ENCODE measurements around the gene S100A11.

The S100A11 gene

DNA sequence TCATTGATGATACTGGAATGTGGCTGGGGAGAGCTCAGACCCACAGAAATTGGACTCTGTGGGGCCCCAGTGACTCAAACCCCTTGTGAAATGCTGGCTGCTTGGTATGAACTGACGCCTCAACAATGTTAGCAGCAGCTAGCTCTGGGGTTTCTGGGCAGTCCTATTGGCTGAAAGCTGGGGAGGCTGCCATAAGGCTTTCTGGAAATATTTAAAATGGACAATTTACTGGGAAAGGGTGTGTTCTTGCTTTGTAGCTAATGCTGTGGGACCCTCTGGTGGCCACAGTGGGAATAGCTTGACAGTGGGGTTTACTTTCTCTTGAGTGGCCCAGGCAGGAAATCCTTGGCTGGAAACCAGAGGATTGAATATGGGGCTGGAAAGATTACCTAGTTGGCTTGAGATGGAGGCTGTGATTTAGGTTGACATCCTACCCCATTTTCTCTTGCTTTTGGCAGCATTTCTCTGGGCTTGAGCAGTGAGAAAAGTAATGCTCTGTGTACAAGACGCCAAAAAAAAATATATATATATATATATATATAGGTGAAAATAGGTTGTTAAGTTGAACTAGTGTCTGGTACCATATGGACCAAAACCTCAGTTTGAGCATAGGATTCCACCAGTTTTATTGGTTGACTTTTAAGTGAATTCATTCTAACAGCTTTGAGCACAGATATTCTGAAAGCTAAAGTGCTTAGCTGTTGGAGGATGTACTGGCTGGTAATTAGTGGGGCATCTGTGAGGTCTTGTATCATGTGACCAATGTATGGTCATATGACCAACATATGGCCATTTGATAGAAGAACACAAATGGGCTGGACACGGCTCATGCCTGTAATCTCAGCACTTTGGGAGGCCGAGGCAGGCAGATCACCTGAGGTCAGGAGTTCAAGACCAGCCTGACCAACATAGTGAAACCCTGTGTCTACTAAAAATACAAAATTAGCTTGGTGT is 34.9 kb downstream of the S100A11 start:
- peak; percentile 70 to 81 for DNase-seq

DNA sequence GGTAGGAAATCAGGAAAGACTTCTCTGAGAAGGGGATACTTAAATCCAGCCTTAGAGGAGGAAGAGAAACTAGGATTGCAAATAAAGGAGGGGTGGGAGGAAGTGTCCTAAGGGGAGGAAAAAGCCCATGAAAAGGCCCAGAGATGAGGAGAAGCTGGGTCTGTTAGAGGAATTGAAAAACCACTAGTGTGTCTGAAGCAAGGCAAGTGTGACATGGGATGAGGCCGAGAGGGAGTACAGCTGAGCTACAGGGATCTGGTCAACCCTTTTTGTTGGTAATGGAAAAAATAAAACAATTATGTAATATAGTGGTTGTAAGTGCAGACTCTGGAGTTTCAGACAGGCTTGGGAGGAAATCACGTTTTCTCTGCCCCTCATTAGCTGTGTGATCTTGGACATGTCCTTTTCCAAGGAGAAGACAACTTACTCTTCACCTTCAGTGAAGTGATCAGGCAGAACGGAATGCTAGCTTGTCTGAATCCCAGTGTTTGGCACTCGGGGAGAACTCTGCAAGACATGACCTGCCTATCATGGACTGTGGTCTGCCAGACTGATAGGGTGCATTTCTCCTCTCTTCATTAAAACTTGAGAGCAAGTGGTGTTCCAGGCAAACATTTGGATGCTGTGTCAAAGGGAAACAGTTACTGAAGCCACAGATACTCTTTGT is 35.7 kb downstream of the S100A11 start:
- DNase-seq: no peak

DNA sequence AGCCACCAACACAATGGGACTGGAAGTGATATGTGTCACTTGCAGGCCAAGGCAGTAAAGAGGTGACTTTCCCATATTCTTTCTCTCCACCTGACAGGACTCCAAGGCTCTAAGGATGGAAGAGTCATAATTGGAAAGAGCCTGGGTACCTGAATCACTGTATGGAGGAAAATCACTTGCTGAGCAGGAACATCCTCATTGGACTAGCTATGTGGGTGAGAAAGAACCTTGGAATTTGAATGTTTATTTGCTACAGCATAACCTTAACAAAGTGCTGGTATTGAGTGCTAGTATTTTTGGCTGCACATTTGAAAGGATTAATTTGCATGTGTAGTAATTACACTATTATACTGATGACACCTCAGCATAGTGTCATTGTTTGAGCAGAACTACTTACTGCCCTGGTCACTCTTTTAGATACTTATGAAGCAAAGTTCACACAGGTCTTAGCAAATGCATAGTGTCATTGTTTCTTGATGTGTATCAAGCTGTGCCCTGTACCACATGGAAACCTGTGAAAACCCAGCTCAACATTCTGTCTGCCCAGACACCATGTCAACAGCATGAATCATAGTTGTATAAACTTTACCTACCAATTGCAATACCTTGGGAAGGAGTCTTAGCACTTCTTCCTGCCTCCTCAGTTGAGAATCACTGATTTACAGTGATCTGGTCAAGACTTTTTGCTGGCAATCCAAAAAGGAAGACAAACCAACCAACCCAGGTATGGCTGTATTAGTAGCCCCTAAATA is 38.0 kb downstream of the S100A11 start:
- no peak for DNase-seq

DNA sequence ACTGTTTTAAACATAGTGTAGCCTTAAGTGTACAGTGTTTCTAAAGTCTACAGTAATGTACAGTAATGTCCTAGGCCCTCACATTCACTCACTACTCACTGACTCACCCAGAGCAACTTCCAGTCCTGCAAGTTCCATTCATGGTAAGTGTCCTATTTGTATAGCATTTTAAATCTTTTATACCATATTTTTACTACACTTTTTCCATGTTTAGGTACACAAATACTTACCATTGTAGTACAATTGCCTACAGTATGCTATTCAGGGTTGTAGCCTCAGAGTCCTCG is 39.6 kb downstream of the S100A11 start:
- DNase-seq: no peak

- no peak for DNase-seq
Observed at GRCh38 chr1:151995774-151996173, 41.0 kb downstream of the S100A11 start.

- no peak for DNase-seq
Observed at GRCh38 chr1:151994956-151995355, 41.8 kb downstream of the S100A11 start.

DNA sequence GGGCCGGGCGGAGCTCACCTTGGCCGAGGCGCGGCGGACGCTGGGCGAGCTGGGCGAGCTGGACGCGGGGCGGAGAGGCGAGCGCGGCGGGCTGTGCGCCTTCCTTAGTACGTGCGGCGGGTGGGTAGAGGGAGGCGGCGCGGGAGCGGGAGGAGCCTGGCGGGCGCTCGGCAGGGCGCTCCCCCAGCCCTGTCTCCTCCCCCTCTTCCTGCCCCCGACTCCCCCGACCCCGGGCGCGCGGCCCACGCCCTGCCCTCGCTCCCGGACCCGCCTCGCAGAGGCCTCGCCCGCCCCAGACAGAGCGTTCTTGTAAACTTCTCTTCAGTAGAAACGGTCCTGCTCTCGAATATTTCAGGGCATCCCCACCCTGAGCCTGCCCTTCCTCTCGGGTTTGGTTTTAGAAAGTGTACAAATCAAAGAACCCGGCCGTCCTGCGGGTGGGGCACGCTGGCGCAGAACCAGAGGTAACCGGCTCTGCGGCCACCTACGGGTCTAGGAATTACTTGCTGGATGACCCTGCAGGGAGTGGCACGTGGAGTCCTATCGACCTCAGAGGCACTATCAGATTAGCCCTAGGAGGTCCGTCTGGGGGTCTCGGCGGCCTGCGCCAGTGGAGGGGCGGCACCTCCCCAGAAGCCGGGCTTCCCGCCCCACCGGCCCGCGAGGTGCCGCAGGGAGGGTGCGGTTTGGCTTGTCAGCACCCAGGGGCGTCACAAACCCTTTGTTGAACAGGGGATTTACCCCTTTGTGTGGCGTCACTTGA is 42.9 kb downstream of the S100A11 start, which contains the start of gene S100A10:
Gene S100A10, minus strand, starts transcription at position 126 of the 763 bp plus-strand sequence. CDS start 7,629 bp downstream, outside the sequence.
- peak; percentile 77 to 86 for DNase-seq

- DNase-seq: peak; percentile 25 to 52
Observed at GRCh38 chr1:151993084-151993733, 43.6 kb downstream of the S100A11 start.

GRCh38 chr1:151992303-151993083 is 44.3 kb downstream of the S100A11 start:
- peak; percentile 51 to 80 for DNase-seq

- DNase-seq: no peak
Observed at GRCh38 chr1:151991663-151992302, 45.0 kb downstream of the S100A11 start.

DNA sequence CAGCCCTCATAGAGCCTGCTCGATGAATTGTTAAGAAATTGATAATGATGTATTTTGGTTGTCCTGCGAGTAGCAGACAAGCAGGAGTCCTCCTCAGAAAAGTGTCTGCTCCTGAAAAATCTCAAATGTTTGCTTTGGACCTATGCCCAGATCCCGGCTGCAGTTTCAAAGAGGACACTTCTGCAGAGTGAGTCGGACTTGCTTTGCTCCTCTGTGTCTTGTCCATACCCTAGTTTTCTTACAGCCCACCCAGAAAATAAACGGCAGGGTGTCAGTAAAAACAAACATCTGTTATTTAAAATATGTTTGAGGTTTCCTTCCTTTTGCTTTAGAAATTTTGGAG is 46.0 kb downstream of the S100A11 start:
- no peak for DNase-seq

- no peak for DNase-seq
Observed at GRCh38 chr1:151990058-151990855, 46.5 kb downstream of the S100A11 start.

DNA sequence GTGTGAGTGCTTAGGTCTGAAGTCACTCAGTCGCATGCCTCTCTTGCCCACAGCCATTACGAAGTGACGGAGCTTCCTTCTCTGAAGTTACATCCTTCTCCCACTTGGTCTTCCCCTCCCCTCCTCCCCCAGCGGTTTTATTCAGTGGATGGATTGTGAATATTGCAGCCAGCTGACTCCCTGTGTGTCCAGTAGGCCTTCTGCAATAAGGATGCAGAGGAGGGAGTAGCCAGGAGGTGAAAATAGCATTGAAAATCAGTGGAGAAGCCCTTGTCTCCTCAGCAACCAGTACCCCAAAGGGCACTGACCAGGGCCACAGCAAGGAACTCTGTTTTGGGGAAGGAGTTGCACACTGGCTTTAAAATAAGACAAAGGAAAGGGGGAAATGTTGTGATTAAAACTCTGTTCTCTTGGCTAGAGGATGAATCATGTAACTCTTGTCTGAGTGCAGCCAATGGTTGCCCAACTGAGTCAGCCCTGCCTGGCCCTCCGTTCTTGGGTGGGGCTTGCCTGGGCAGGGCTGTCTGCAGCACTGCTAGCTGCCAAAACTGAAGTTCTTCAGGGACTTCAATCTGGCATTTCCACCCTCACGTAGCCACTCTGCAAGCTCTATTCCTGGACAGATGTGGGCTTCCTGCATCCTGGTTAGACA is 47.5 kb downstream of the S100A11 start:
- DNase-seq: peak; percentile 18 to 62

GRCh38 chr1:151988405-151988923 is 48.3 kb downstream of the S100A11 start:
- no peak for DNase-seq

DNA sequence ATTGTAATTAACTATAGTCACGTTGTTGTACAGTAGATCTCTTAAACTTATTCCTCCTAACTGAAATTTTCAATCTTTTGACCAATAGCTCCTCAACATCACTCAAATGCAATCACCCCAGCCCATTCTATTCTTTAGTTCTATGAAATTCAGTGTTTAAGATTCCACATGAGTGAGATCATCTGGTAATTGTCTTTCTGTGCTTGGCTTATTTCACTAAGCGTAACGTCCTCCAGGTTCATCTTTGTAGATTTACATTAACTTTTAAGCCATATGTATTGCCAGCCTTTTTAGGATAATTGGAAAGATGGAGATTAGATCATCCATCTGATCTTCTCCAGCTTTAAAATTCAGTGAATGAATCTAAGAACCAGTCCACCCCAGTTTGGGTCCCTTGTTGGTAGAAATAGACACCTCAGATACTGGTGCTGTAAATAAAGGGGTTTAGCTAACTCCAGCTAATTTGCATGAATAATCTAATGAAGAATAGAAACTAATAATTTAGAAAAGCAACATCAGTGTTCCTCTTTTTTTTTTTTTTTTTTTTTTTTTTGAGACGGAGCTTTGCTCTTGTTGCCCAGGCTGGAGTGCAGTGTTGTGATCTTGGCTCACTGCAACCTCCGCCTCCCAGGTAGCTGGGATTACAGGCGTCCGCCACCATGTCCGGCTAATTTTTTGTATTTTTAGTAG is 50.2 kb downstream of the S100A11 start:
- DNase-seq: no peak

DNA sequence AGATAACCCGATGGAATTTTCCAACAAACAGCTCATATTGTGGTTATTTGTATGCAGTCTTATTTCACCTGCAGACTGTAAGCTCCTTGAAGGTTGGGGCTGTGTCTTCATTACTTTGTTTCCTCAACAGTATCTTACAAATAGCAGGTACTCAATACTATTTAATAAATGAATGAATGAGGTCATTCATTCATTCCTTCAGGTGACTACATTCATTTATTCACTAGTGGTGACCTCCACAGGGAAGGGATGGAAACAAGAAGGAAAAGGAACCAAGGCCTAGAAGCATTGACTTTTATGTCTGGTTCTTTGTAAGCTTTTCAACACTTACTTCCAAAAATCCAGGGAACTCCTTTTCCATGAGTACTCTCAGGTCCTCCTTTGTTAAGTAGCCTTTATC is 51.0 kb downstream of the S100A11 start:
- no peak for DNase-seq

DNA sequence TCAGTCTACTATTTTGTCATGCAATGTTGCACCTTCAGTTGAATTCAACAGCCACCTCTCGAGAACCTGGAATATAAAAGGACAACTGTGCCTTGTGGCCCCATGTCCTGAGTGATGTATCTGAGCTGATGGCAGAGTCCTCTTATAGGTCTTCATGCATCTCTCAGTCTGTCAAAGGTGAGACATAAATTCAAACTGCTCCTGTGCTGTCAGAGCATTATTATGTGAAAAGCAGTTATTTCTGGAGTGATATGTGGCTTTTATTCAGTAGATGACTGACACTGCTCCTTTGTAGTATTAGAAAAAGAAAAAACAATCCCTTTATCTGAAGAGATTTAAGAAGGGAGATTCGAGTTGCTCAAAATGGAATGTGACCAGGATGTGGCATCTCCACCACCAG is 51.5 kb downstream of the S100A11 start:
- DNase-seq: no peak

DNA sequence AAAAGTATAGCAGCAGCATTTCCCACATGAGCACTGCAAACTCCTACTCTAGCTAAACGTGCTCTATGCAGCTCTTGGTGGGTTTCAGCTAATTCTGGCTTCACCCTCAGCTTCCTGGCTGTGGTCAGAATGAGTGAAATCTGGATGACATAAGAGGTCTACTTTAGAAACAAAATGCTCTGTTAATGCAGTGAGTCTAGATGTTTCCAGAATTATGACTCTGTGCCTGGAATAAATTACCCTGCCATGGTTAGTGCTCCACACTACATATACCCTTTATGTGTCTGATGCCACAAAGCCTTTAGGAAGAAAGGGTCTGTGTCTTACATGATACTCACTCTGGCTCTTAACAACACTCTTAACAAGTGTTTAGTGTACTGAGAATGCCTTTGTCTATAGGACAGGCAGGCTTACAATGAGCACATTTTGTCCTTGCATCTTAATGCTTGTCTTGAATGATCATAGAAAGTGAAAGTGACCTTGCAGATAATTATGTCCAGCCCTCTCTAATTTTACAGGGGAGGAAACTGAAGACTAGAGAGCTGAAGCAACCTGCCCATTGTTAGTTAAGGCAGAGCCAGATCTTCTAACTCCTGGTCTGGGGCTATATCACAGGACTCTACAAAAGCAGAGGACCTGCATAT is 52.4 kb downstream of the S100A11 start:
- DNase-seq: peak in 1 of 2 donors; percentile 33

Data from CD4-positive, alpha-beta T cell treated with Interferon alpha-2 for 1 hour (primary cell).